Measurements from ENCODE around the gene GIN1.

GIN1 gene

DNA sequence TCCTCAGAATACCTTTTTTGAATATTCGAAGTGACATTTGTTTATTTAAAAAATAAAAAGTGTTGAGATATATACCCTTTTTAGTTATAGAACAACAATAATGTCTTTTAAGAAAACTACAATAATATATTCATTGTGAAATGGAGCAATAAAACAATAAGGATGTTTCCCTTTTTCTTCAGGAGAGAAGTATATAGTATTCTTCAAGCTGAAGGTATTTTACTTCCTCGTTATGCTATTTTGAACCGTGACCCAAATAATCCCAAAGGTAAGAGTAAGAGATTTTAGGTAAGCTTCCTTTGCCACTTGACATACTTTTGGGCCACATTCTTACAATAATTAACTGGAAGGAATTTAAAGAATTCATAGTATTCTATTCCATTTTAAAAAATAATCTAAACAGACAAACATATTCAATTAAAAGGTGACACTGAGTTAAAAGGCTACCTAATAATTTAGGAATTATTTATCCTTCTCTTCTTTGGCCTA, 18.3 kb upstream of the GIN1 start:
- Histone ChIP-seq H3K9me3 (ENCODE audit: insufficient read depth, low read length) (no peaks in the 10 kb centered on the region), H3K36me3 (ENCODE audit: insufficient read depth, insufficient read length, low read length) (peaks cover 26% of the 10 kb centered on the region), H3K27me3 (ENCODE audit: insufficient read depth, insufficient read length) (no peaks in the 10 kb centered on the region), H3K9ac (ENCODE audit: insufficient read length, low read depth) (no peak overlapping the region), H3K4me1 (ENCODE audit: insufficient read depth, insufficient read length) (no peaks in the 10 kb centered on the region), H3K4me3 (ENCODE audit: insufficient read length, low read depth) (no peak overlapping the region)
- DNase-seq (ENCODE audit: low read depth, low spot score) = no peak
- TF ChIP-seq YY1 (IDR thresholded peaks at IDR 0.05; ENCODE audit: insufficient read depth, insufficient read length) (no peak), SUZ12 (IDR thresholded peaks at IDR 0.05; ENCODE audit: extremely low read depth, insufficient read depth, insufficient read length) (no peak), ZNF274 (IDR thresholded peaks at IDR 0.05; ENCODE audit: low read depth, low read length) (no peak)

DNA sequence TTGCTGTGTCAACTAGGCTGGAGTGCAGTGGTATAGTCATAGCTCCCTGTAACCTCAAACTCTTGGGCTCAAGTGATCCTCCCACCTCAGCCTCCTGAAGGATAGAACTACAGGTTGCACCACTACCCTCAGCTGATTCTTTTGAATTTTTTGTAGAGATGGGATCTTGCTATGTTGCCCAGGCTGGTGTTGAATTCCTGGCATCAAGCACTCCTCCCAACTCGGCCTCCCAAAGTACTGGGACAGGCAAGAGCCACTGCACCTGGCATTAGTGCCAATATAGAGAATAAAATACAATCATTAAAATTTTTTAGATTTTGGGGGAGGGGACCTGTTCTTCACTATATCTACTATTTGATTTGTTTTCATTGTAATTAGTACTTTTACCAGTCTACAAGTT, 15.5 kb upstream of the GIN1 start:
- Histone ChIP-seq H3K4me1 (ENCODE audit: insufficient read depth, insufficient read length) (no peaks in the 10 kb centered on the region), H3K9ac (ENCODE audit: insufficient read length, low read depth) (no peak overlapping the region), H3K9me3 (ENCODE audit: insufficient read depth, low read length) (no peaks in the 10 kb centered on the region), H3K27me3 (ENCODE audit: insufficient read depth, insufficient read length) (no peaks in the 10 kb centered on the region), H3K4me3 (ENCODE audit: insufficient read length, low read depth) (no peak overlapping the region), H3K36me3 (ENCODE audit: insufficient read depth, insufficient read length, low read length) (peaks cover 20% of the 10 kb centered on the region)
- TF ChIP-seq SUZ12 (IDR thresholded peaks at IDR 0.05; ENCODE audit: extremely low read depth, insufficient read depth, insufficient read length) = no peak
- no peak for TF ChIP-seq ZNF274 (IDR thresholded peaks at IDR 0.05; ENCODE audit: low read depth, low read length)
- no peak for TF ChIP-seq YY1 (IDR thresholded peaks at IDR 0.05; ENCODE audit: insufficient read depth, insufficient read length)
- no peak for DNase-seq (ENCODE audit: low read depth, low spot score)

DNA sequence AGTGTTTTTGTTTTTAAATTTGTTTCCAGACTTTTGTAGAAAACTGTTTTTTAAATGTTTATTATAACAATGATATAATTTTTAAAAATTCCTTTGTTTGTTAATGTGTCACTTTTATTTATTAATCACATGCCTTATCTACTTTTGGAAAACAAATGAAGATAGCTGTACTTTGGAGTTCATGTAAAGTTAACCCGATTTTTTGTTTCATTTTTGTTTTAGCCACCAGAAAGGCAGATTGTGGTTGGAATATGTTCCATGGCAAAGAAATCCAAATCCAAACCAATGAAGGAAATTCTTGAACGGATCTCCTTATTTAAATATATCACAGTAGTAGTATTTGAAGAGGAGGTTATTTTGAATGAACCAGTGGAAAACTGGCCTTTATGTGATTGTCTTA, 13.3 kb upstream of the GIN1 start:
- Histone ChIP-seq H3K9me3 (ENCODE audit: insufficient read depth, low read length) (no peaks in the 10 kb centered on the region), H3K9ac (ENCODE audit: insufficient read length, low read depth) (no peak overlapping the region), H3K27me3 (ENCODE audit: insufficient read depth, insufficient read length) (no peaks in the 10 kb centered on the region), H3K4me3 (ENCODE audit: insufficient read length, low read depth) (no peak overlapping the region), H3K4me1 (ENCODE audit: insufficient read depth, insufficient read length) (no peaks in the 10 kb centered on the region), H3K36me3 (ENCODE audit: insufficient read depth, insufficient read length, low read length) (peaks cover 20% of the 10 kb centered on the region)
- no peak for TF ChIP-seq YY1 (IDR thresholded peaks at IDR 0.05; ENCODE audit: insufficient read depth, insufficient read length)
- TF ChIP-seq ZNF274 (IDR thresholded peaks at IDR 0.05; ENCODE audit: low read depth, low read length) = no peak
- no peak for TF ChIP-seq SUZ12 (IDR thresholded peaks at IDR 0.05; ENCODE audit: extremely low read depth, insufficient read depth, insufficient read length)
- DNase-seq (ENCODE audit: low read depth, low spot score) = no peak

DNA sequence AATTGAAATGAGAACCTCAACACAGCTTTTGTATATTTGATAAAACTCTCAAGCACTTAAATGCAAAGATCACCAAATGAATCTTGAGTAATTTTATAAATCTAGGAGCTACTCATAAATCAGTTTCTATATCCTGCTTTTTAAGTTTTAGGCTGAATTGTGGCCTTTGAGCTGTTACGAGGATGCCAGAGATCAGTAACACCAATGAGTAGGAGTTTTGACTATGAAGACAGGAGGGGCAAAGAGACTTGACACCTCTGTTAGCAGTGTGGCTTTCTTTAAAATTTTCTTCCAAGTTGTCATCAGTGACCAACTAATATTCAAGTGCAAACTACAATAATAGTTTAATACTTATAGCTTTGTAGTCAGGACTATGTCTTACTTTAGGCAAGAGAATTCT, 12.7 kb upstream of the GIN1 start:
- H3K27me3 ChIP-seq (ENCODE audit: insufficient read depth, insufficient read length) = no peaks in the 10 kb centered on the region
- peaks cover 16% of the 10 kb centered on the region for H3K36me3 ChIP-seq (ENCODE audit: insufficient read depth, insufficient read length, low read length)
- H3K9ac ChIP-seq (ENCODE audit: insufficient read length, low read depth) = no peak overlapping the region
- TF ChIP-seq YY1 (IDR thresholded peaks at IDR 0.05; ENCODE audit: insufficient read depth, insufficient read length) = no peak
- TF ChIP-seq SUZ12 (IDR thresholded peaks at IDR 0.05; ENCODE audit: extremely low read depth, insufficient read depth, insufficient read length) = no peak
- no peak for TF ChIP-seq ZNF274 (IDR thresholded peaks at IDR 0.05; ENCODE audit: low read depth, low read length)
- H3K4me1 ChIP-seq (ENCODE audit: insufficient read depth, insufficient read length) = no peaks in the 10 kb centered on the region
- no peak overlapping the region for H3K4me3 ChIP-seq (ENCODE audit: insufficient read length, low read depth)
- DNase-seq (ENCODE audit: low read depth, low spot score) = no peak
- no peaks in the 10 kb centered on the region for H3K9me3 ChIP-seq (ENCODE audit: insufficient read depth, low read length)

DNA sequence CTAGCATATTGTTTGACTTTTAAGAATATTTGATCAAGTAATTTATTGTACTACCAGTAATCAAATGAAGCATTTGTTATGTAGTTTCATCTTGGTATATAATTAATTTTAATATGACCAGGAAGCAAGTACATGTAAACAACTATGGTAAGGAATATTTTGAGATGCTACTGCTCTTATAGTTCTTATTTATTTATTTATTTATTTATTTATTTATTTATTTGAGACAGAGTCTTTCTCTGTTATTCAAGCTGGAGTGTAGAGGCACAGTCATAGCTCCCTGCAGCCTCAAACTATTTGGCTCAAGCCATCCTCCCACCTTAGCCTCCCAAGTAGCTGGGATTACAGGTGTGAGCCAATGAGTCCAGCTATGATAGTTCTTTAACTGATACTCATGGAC, 8.3 kb upstream of the GIN1 start:
- no peaks in the 10 kb centered on the region for H3K27me3 ChIP-seq (ENCODE audit: insufficient read depth, insufficient read length)
- no peaks in the 10 kb centered on the region for H3K4me1 ChIP-seq (ENCODE audit: insufficient read depth, insufficient read length)
- DNase-seq (ENCODE audit: low read depth, low spot score) = no peak
- H3K9me3 ChIP-seq (ENCODE audit: insufficient read depth, low read length) = no peaks in the 10 kb centered on the region
- H3K4me3 ChIP-seq (ENCODE audit: insufficient read length, low read depth) = no peak overlapping the region
- TF ChIP-seq YY1 (IDR thresholded peaks at IDR 0.05; ENCODE audit: insufficient read depth, insufficient read length) (no peak), SUZ12 (IDR thresholded peaks at IDR 0.05; ENCODE audit: extremely low read depth, insufficient read depth, insufficient read length) (no peak), ZNF274 (IDR thresholded peaks at IDR 0.05; ENCODE audit: low read depth, low read length) (no peak)
- no peak overlapping the region for H3K9ac ChIP-seq (ENCODE audit: insufficient read length, low read depth)
- H3K36me3 ChIP-seq (ENCODE audit: insufficient read depth, insufficient read length, low read length) = peaks cover 9% of the 10 kb centered on the region

DNA sequence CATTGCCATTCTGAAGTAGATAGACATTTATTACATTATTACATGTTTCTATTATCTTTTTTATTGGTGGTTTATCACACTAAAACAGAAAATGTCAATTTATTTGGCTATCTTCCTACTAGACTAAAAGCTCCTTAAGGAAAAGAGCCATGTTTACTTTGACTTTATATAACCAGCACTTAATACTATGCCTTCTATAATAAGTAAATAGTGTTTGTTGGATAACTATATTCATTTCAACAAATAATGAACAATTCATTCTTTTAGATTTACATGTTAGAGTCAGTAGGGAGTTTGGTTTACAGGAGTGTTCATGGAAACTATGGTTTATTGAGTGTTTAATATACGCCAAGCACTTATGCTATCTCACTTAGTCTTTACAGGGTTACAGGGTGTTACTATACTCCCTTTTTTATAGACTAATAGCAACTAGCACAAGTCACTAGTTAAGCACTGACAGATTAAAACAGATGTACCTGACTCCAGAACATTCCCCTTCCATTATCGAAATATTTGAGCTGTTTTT, 7.4 kb upstream of the GIN1 start:
- TF ChIP-seq YY1 (IDR thresholded peaks at IDR 0.05; ENCODE audit: insufficient read depth, insufficient read length) = no peak
- no peak for TF ChIP-seq ZNF274 (IDR thresholded peaks at IDR 0.05; ENCODE audit: low read depth, low read length)
- no peaks in the 10 kb centered on the region for H3K27me3 ChIP-seq (ENCODE audit: insufficient read depth, insufficient read length)
- no peaks in the 10 kb centered on the region for H3K9me3 ChIP-seq (ENCODE audit: insufficient read depth, low read length)
- H3K4me3 ChIP-seq (ENCODE audit: insufficient read length, low read depth) = no peak overlapping the region
- H3K4me1 ChIP-seq (ENCODE audit: insufficient read depth, insufficient read length) = no peaks in the 10 kb centered on the region
- peaks cover 13% of the 10 kb centered on the region for H3K36me3 ChIP-seq (ENCODE audit: insufficient read depth, insufficient read length, low read length)
- H3K9ac ChIP-seq (ENCODE audit: insufficient read length, low read depth) = no peak overlapping the region
- DNase-seq (ENCODE audit: low read depth, low spot score) = no peak

DNA sequence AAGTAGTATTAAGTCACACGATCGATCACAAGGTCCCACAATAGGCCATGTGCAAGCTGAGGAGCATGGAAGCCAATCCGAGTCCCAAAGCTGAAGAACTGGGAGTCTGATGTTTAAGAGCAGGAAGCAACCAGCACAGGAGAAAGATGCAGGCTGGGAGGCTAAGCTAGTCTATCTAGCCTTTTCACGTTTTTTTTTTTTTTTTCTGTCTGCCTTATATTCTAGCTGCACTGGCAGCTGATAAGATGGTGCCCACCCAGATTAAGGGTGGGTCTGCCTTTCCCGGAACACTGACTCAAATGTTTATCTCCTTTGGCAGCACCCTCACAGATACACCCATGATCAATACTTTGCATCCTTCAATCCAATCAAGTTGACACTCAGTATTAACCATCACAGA, 6.6 kb upstream of the GIN1 start:
- DNase-seq (ENCODE audit: low read depth, low spot score) = no peak
- no peaks in the 10 kb centered on the region for H3K27me3 ChIP-seq (ENCODE audit: insufficient read depth, insufficient read length)
- peaks cover 2% of the 10 kb centered on the region for H3K4me1 ChIP-seq (ENCODE audit: insufficient read depth, insufficient read length)
- H3K9ac ChIP-seq (ENCODE audit: insufficient read length, low read depth) = no peak overlapping the region
- no peaks in the 10 kb centered on the region for H3K9me3 ChIP-seq (ENCODE audit: insufficient read depth, low read length)
- H3K4me3 ChIP-seq (ENCODE audit: insufficient read length, low read depth) = no peak overlapping the region
- peaks cover 13% of the 10 kb centered on the region for H3K36me3 ChIP-seq (ENCODE audit: insufficient read depth, insufficient read length, low read length)
- TF ChIP-seq YY1 (IDR thresholded peaks at IDR 0.05; ENCODE audit: insufficient read depth, insufficient read length) (no peak), ZNF274 (IDR thresholded peaks at IDR 0.05; ENCODE audit: low read depth, low read length) (no peak), SUZ12 (IDR thresholded peaks at IDR 0.05; ENCODE audit: extremely low read depth, insufficient read depth, insufficient read length) (no peak)
